Endothelial cell of umbilical vein (primary cell): ENCODE measurements around the gene C1orf116. TPM values are rescaled to one million over a fixed set of nuclear protein-coding genes. Genes with fewer than 3 reads are reported as not detected.

Source experiments
- BruUV-seq: library from RNA; stranded (reverse); fragments of 400-500 nt; replicated peaks from 2 replicates; lab custom pipeline; 2021; lab: Mats Ljungman, UMichigan
- CTCF ChIA-PET: fragments of 300-600, 350-600 bp; sonication (Branson Sonifier 250); formaldehyde crosslinking; loops from one replicate; lab custom pipeline; 2021; ENCODE audit warnings: antibody characterized with exemption, inconsistent platforms; lab: Charles Lee
- POLR2A ChIA-PET: fragments of 300-600, 350-600 bp; sonication (Branson Sonifier 250); formaldehyde crosslinking; loops from one replicate; lab custom pipeline; 2021; ENCODE audit warnings: antibody characterized with exemption, inconsistent platforms; lab: Charles Lee
- DNase-seq: peaks from one replicate; pipeline ENCODE4 v3.0.0-alpha.2; 2011; ENCODE audit warnings: low read depth, low spot score
- FAIRE-seq: peaks from 2 replicates; lab custom pipeline; 2011; peaks lifted over from hg19 to GRCh38; lab: Jason Lieb, UNC
- H2AFZ ChIP-seq: 2 replicates; pipeline ENCODE4 v1.6.0; 2012; ENCODE audit warnings: low read depth, low read length, control low read depth, inconsistent platforms
- H3K27ac ChIP-seq: 2 replicates; pipeline ENCODE4 v1.5.1; 2011; ENCODE audit warnings: low read depth, mild to moderate bottlenecking, control low read depth, low read length, moderate library complexity; ENCODE audit not compliant: insufficient read depth
- H3K27me3 ChIP-seq, 2 experiments: 2 replicates each; pipeline versions ENCODE4 v1.6.0 to v1.6.1; 2011; ENCODE audit warnings: low read length in 2 of 2, mixed read lengths in 1 of 2; ENCODE audit not compliant: control insufficient read depth in 2 of 2, insufficient read depth in 2 of 2
- H3K36me3 ChIP-seq, 2 experiments: 2 replicates in 1 of 2; 3 replicates in 1 of 2; pipeline ENCODE4 v1.5.1; 2011; ENCODE audit warnings: low read length in 2 of 2, mild to moderate bottlenecking in 1 of 2, moderate library complexity in 1 of 2; ENCODE audit not compliant: control insufficient read depth in 2 of 2, insufficient read depth in 2 of 2; ENCODE audit errors: extremely low read depth in 1 of 2
- H3K4me1 ChIP-seq: 3 replicates; pipeline ENCODE4 v1.5.1; 2011; ENCODE audit warnings: mild to moderate bottlenecking, low read length; ENCODE audit not compliant: control insufficient read depth, insufficient read depth; ENCODE audit errors: extremely low read depth
- H3K4me2 ChIP-seq: 2 replicates; pipeline ENCODE4 v1.6.1; 2011; ENCODE audit warnings: low read length, control low read depth, mixed read lengths; ENCODE audit not compliant: insufficient read depth
- H3K4me3 ChIP-seq, 3 experiments: fragments of 200-600 bp in 1 of 3; sonication (generic), shearing (Covaris generic) in 1 of 3; replicated peaks in 1 of 3; 2 replicates each; pipeline ENCODE4 v1.5.1; 2011 to 2016; ENCODE audit warnings: control low read depth in 3 of 3, low read length in 3 of 3, mild to moderate bottlenecking in 2 of 3, inconsistent platforms in 1 of 3, low read depth in 1 of 3, moderate library complexity in 1 of 3; ENCODE audit not compliant: insufficient read depth in 1 of 3
- H3K79me2 ChIP-seq: 2 replicates; pipeline ENCODE4 v1.6.0; 2012; ENCODE audit warnings: low read length, inconsistent platforms; ENCODE audit not compliant: control insufficient read depth, insufficient read depth
- H3K9ac ChIP-seq: replicated peaks from 2 replicates; pipeline ENCODE3; 2011; ENCODE audit warnings: low read length, control low read depth; ENCODE audit not compliant: insufficient read depth; ENCODE audit errors: extremely low read depth
- H3K9me1 ChIP-seq: replicated peaks from 3 replicates; pipeline ENCODE4 v1.6.0; 2011; ENCODE audit warnings: mild to moderate bottlenecking, low read length; ENCODE audit not compliant: control insufficient read depth, insufficient read depth; ENCODE audit errors: extremely low read depth
- H3K9me3 ChIP-seq: replicated peaks from 2 replicates; pipeline ENCODE4 v1.5.1; 2012; ENCODE audit warnings: low read length, inconsistent platforms; ENCODE audit not compliant: control insufficient read depth, insufficient read depth
- H4K20me1 ChIP-seq: replicated peaks from 2 replicates; pipeline ENCODE3; 2011; ENCODE audit warnings: mild to moderate bottlenecking, low read length; ENCODE audit not compliant: control insufficient read depth, insufficient read depth; ENCODE audit errors: extremely low read depth
- EZH2 ChIP-seq: IDR thresholded peaks from 2 replicates; pipeline ENCODE4 v1.6.1; 2012; ENCODE audit warnings: borderline replicate concordance, low read depth, mild to moderate bottlenecking, moderate library complexity, low read length, inconsistent platforms; ENCODE audit not compliant: severe bottlenecking
- FOS ChIP-seq: IDR thresholded peaks from 2 replicates; pipeline ENCODE4 v1.6.1; 2011; ENCODE audit warnings: mild to moderate bottlenecking, low read length, moderate library complexity, borderline replicate concordance; ENCODE audit not compliant: insufficient read depth
- GATA2 ChIP-seq: IDR thresholded peaks from 2 replicates; pipeline ENCODE4 v1.7.0; 2011; ENCODE audit warnings: low read depth, mild to moderate bottlenecking, moderate library complexity, mixed read lengths, low read length; ENCODE audit not compliant: insufficient read length, insufficient read depth
- JUN ChIP-seq: IDR thresholded peaks from 2 replicates; pipeline ENCODE4 v1.6.1; 2011; ENCODE audit warnings: borderline replicate concordance, low read depth; ENCODE audit not compliant: insufficient read length, insufficient read depth
- dilution Hi-C: fragments of 300-500 bp; cut with MboI; formaldehyde crosslinking; loops from one replicate; pipeline ENCODE4 v1.15.0; 2019; ENCODE audit warnings: low sequenced_read_pairs; ENCODE audit not compliant: extremely low pct_ligation_motif_present
- intact Hi-C: fragments of 100-400 bp; cut with micrococcal nuclease; formaldehyde crosslinking; loops from one replicate; pipeline ENCODE4 v1.10.0; 2022
- polyA plus RNA-seq, 4 experiments: library from polyadenylated mRNA; depleted of rRNA in 3 of 4; stranded (reverse) in 3 of 4; unstranded in 1 of 4; fragments of >200 nt; gene quantifications; 2 replicates each; pipeline versions ENCODE4 v1.2.1 to v1.2.3, GENCODE V29; 2011 to 2012; ENCODE audit warnings: missing spikeins in 1 of 4
- total RNA-seq: library from RNA; stranded (reverse); gene quantifications from 2 replicates; pipeline ENCODE4 v1.2.3, GENCODE V29; 2021
- TF ChIP-seq, protein P1 (sequence below), 2 donors: IDR thresholded peaks; 1 replicate in 1 of 2; 2 replicates in 1 of 2; pipeline ENCODE4 v1.5.1; 2011; ENCODE audit warnings: low read length in 2 of 2, mild to moderate bottlenecking in 2 of 2, moderate library complexity in 2 of 2, control low read depth in 1 of 2, inconsistent platforms in 1 of 2, low read depth in 1 of 2; ENCODE audit not compliant: insufficient read depth in 1 of 2; ENCODE audit errors: extremely low read depth in 1 of 2

Gene C1orf116
- total and polyA plus RNA-seq, 2 donors (not counting 3 experiments of a cell fraction or from before 2014, with no cell fraction given): 0.07 TPM; not detected in 1

DNA sequence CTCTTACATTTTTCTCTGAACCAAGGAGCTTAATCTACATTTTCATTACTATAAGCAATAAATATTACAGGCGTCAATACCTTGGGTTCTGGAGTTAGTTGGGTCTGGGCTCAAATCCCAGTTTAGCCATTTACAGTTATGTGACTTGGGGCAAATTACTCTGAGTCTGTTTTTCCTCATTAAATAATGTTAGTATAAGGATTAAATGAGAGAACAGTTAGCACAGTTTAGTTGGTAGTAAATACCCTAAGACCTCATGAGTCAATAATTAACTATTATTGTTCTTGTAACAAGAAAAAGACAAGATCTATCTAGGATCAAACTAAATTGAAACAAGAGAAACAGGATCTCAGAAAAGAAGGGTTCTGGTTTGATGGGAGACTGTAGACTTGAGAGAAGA is 4.6 kb downstream of the C1orf116 start:
- no peak for FAIRE-seq
- Histone ChIP-seq H3K36me3 (no peaks in the 10 kb centered on the region), H3K9ac (no peak overlapping the region), H3K27ac (no peak overlapping the region), H3K4me2 (no peak overlapping the region), H3K4me1 (no peaks in the 10 kb centered on the region), H3K9me3 (no peaks in the 10 kb centered on the region), H2AFZ (no peak overlapping the region), H3K9me1 (no peaks in the 10 kb centered on the region), H3K79me2 (no peaks in the 10 kb centered on the region), H3K27me3 (peaks cover 3 to 17% of the 10 kb centered on the region in 2 experiments), H3K4me3 (no peak overlapping the region), H4K20me1 (no peaks in the 10 kb centered on the region)
- intact Hi-C loops (no loop called here), dilution Hi-C loops (no loop called here)
- BruUV-seq: no TSS peak
- CTCF ChIA-PET: interaction anchor here (1.4 kb wide), 1 partner anchor 22 kb away, joined by 3 read pairs; no protein-coding TSS in a partner anchor
- no peak for DNase-seq
- POLR2A ChIA-PET: no interaction called here
- TF ChIP-seq EZH2 (no peak), JUN (no peak), GATA2 (no peak), FOS (no peak)
- TF ChIP-seq, protein P1, sequence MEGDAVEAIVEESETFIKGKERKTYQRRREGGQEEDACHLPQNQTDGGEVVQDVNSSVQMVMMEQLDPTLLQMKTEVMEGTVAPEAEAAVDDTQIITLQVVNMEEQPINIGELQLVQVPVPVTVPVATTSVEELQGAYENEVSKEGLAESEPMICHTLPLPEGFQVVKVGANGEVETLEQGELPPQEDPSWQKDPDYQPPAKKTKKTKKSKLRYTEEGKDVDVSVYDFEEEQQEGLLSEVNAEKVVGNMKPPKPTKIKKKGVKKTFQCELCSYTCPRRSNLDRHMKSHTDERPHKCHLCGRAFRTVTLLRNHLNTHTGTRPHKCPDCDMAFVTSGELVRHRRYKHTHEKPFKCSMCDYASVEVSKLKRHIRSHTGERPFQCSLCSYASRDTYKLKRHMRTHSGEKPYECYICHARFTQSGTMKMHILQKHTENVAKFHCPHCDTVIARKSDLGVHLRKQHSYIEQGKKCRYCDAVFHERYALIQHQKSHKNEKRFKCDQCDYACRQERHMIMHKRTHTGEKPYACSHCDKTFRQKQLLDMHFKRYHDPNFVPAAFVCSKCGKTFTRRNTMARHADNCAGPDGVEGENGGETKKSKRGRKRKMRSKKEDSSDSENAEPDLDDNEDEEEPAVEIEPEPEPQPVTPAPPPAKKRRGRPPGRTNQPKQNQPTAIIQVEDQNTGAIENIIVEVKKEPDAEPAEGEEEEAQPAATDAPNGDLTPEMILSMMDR (IDR thresholded peaks at IDR 0.05; ENCODE audit: extremely low read depth in 1 of 2, insufficient read depth in 1 of 2, low read depth in 1 of 2, low read length in 2 of 2): no peak
